Measurements from ENCODE around the gene TDRD1. TPM values are rescaled to one million over a fixed set of nuclear protein-coding genes. Genes with fewer than 3 reads are reported as not detected.

TDRD1 gene
- total RNA-seq, 4 donors from 2014 or later = 0.17 to 0.42 (median 0.40) TPM; not detected in 1

GRCh38 chr10:114175667-114176066 lies 3.5 kb upstream of the TDRD1 start:
- H3K36me3 ChIP-seq = no peaks in the 10 kb centered on the region
- no peak overlapping the region for H3K4me3 ChIP-seq
- H3K27ac ChIP-seq = no peak overlapping the region
- no peak for TF ChIP-seq CTCF (IDR thresholded peaks at IDR 0.05)
- TF ChIP-seq POLR2AphosphoS5 (IDR thresholded peaks at IDR 0.05) = no peak
- no peak for TF ChIP-seq EP300 (IDR thresholded peaks at IDR 0.05)
- TF ChIP-seq POLR2A (IDR thresholded peaks at IDR 0.05) = no peak
- WGBS = 97% methylated on average over 1 of the region's 1 CpG
- DNase-seq (ENCODE audit: low spot score in 2 of 2) = no peak
- no peaks in the 10 kb centered on the region for H3K27me3 ChIP-seq
- no peaks in the 10 kb centered on the region for H3K9me3 ChIP-seq
- peaks cover 20% of the 10 kb centered on the region for H3K4me1 ChIP-seq

GRCh38 chr10:114176511-114176910 lies 2.6 kb upstream of the TDRD1 start:
- Histone ChIP-seq H3K9me3 (no peaks in the 10 kb centered on the region), H3K36me3 (no peaks in the 10 kb centered on the region), H3K4me3 (no peak overlapping the region), H3K27me3 (no peaks in the 10 kb centered on the region), H3K27ac (no peak overlapping the region), H3K4me1 (peaks cover 17% of the 10 kb centered on the region)
- TF ChIP-seq EP300 (IDR thresholded peaks at IDR 0.05) (no peak), CTCF (IDR thresholded peaks at IDR 0.05) (no peak), POLR2AphosphoS5 (IDR thresholded peaks at IDR 0.05) (no peak), POLR2A (IDR thresholded peaks at IDR 0.05) (no peak)
- 94% methylated on average over 1 of the region's 1 CpG for WGBS
- DNase-seq (ENCODE audit: low spot score in 2 of 2) = no peak

- 75% methylated on average over 8 of the region's 8 CpGs for WGBS
- TF ChIP-seq EP300 (IDR thresholded peaks at IDR 0.05) (no peak), POLR2A (IDR thresholded peaks at IDR 0.05) (no peak), POLR2AphosphoS5 (IDR thresholded peaks at IDR 0.05) (no peak), CTCF (IDR thresholded peaks at IDR 0.05) (no peak)
- H3K4me3 ChIP-seq = no peak overlapping the region
- H3K9me3 ChIP-seq = no peaks in the 10 kb centered on the region
- DNase-seq (ENCODE audit: low spot score in 2 of 2) = no peak
- H3K27me3 ChIP-seq = no peaks in the 10 kb centered on the region
- H3K27ac ChIP-seq = no peak overlapping the region
- peaks cover 9% of the 10 kb centered on the region for H3K4me1 ChIP-seq
- no peaks in the 10 kb centered on the region for H3K36me3 ChIP-seq
These were observed 594 bp downstream of the TDRD1 start for GRCh38 chr10:114179747-114180146.

GRCh38 chr10:114180937-114181336 lies 1.8 kb downstream of the TDRD1 start:
- DNase-seq (ENCODE audit: low spot score in 2 of 2) = no peak
- H3K4me1 ChIP-seq = peaks cover 5% of the 10 kb centered on the region
- WGBS = 84% methylated on average over 3 of the region's 3 CpGs
- TF ChIP-seq POLR2A (IDR thresholded peaks at IDR 0.05) (no peak), EP300 (IDR thresholded peaks at IDR 0.05) (no peak), CTCF (IDR thresholded peaks at IDR 0.05) (no peak), POLR2AphosphoS5 (IDR thresholded peaks at IDR 0.05) (no peak)
- H3K9me3 ChIP-seq = no peaks in the 10 kb centered on the region
- H3K27ac ChIP-seq = no peak overlapping the region
- H3K27me3 ChIP-seq = no peaks in the 10 kb centered on the region
- no peak overlapping the region for H3K4me3 ChIP-seq
- no peaks in the 10 kb centered on the region for H3K36me3 ChIP-seq

- 28% methylated on average over 5 of the region's 5 CpGs for WGBS
- Histone ChIP-seq H3K9me3 (no peaks in the 10 kb centered on the region), H3K27ac (no peak overlapping the region), H3K27me3 (no peaks in the 10 kb centered on the region), H3K36me3 (no peaks in the 10 kb centered on the region), H3K4me3 (no peak overlapping the region), H3K4me1 (peaks cover 5% of the 10 kb centered on the region)
- TF ChIP-seq CTCF (IDR thresholded peaks at IDR 0.05) (no peak), POLR2A (IDR thresholded peaks at IDR 0.05) (no peak), EP300 (IDR thresholded peaks at IDR 0.05) (no peak), POLR2AphosphoS5 (IDR thresholded peaks at IDR 0.05) (no peak)
- no peak for DNase-seq (ENCODE audit: low spot score in 2 of 2)
These were observed 2.8 kb downstream of the TDRD1 start for GRCh38 chr10:114181971-114182370.

Data from suprapubic skin (tissue), 4 donors.